Kidney (tissue), 14 donors: ENCODE measurements around the gene EIF1AD. TPM values are rescaled to one million over a fixed set of nuclear protein-coding genes. Genes with fewer than 3 reads are reported as not detected.

Source experiments
- DNase-seq, 5 donors: peaks; one replicate each; pipeline ENCODE4 v3.0.0-alpha.2; 2013 to 2020
- FAIRE-seq: peaks from 2 replicates; lab custom pipeline; 2012; peaks lifted over from hg19 to GRCh38; lab: Jason Lieb, UNC
- H3K27ac ChIP-seq, 2 donors: one replicate each; pipeline ENCODE4 v1.7.0; 2013; ENCODE audit warnings: low read depth in 2 of 2, low read length in 2 of 2, inconsistent platforms in 1 of 2
- H3K27me3 ChIP-seq: one replicate; pipeline ENCODE4 v1.7.1; 2013; ENCODE audit warnings: low read length, inconsistent platforms; ENCODE audit not compliant: control insufficient read depth, insufficient read depth
- H3K36me3 ChIP-seq, 3 donors: one replicate each; pipeline versions ENCODE4 v1.7.0 to v1.7.1; 2013; ENCODE audit warnings: low read length in 3 of 3, control low read depth in 1 of 3, inconsistent platforms in 1 of 3; ENCODE audit not compliant: insufficient read depth in 3 of 3, control insufficient read depth in 2 of 3
- H3K4me1 ChIP-seq, 3 donors: one replicate each; pipeline versions ENCODE4 v1.7.0 to v1.7.1; 2013; ENCODE audit warnings: low read length in 3 of 3, inconsistent platforms in 1 of 3, low read depth in 1 of 3; ENCODE audit not compliant: control insufficient read depth in 2 of 3, insufficient read depth in 2 of 3
- H3K4me3 ChIP-seq, 3 donors: one replicate each; pipeline versions ENCODE4 v1.7.0 to v1.8.1; 2013; ENCODE audit warnings: low read length in 3 of 3, control low read depth in 1 of 3, inconsistent platforms in 1 of 3
- H3K9ac ChIP-seq, 3 donors: one replicate each; pipeline versions ENCODE4 v1.7.0 to v1.7.1; 2013; ENCODE audit warnings: low read length in 3 of 3, control low read depth in 1 of 3, inconsistent platforms in 1 of 3
- H3K9me3 ChIP-seq, 3 donors: one replicate each; pipeline versions ENCODE4 v1.7.0 to v1.7.1; 2013; ENCODE audit warnings: low read length in 3 of 3, control low read depth in 1 of 3, inconsistent platforms in 1 of 3; ENCODE audit not compliant: control insufficient read depth in 2 of 3, insufficient read depth in 1 of 3
- CTCF ChIP-seq: IDR thresholded peaks from 3 replicates; pipeline ENCODE4 v1.5.1; 2012; ENCODE audit warnings: mild to moderate bottlenecking, moderate library complexity, borderline replicate concordance; ENCODE audit not compliant: insufficient read depth; ENCODE audit errors: extremely low read depth
- intact Hi-C: fragments of 100-400 bp; cut with DNase I; formaldehyde crosslinking; loops from one replicate; pipeline ENCODE4 v1.11.1; 2022
- polyA plus RNA-seq: library from polyadenylated mRNA; stranded (reverse); fragments of 350-450 nt; fragmentation: Illumina TruSeq; extraction: RNeasy Lipid Tissue Mini Kit (QIAGEN cat#74804); gene quantifications from one replicate; pipeline ENCODE4 v1.2.3, GENCODE V29; 2014; ENCODE audit warnings: low read depth, low replicate concordance; ENCODE audit not compliant: insufficient read depth
- total RNA-seq: library from RNA; stranded (reverse); fragmentation: NEBNext Ultra II Directional; extraction: Animal tissue kit (Norgen Biotek cat#: 25700); gene quantifications from one replicate; pipeline ENCODE4 v1.2.1, GENCODE V29; 2021
- donor health status: control.
- donor health status: control.
- donor health status: control.
- donor health status: control.
- donor health status: control.
- donor health status: DM: yes; HTN: yes; CAD: no.
- donor health status: Normal renal cell carcinoma (clear cell type).

Gene EIF1AD
- total and polyA plus RNA-seq, 2 donors from 2014 or later: 17.7 to 37.5 TPM

GRCh38 chr11:66006891-66007176 lies 4.9 kb upstream of the EIF1AD start:
- Histone ChIP-seq H3K36me3 (peaks cover 0 to 7% (median 3%) of the 10 kb centered on the region in 3 donors), H3K4me1 (peaks cover 0 to 6% (median 0%) of the 10 kb centered on the region in 3 donors), H3K27ac (no peak overlapping the region), H3K4me3 (no peak overlapping the region), H3K9ac (no peak overlapping the region), H3K9me3 (no peaks in the 10 kb centered on the region), H3K27me3 (peaks cover 6% of the 10 kb centered on the region)
- intact Hi-C loops: no loop called here
- no peak for TF ChIP-seq CTCF
- FAIRE-seq (no peak), DNase-seq (no peak)

DNA sequence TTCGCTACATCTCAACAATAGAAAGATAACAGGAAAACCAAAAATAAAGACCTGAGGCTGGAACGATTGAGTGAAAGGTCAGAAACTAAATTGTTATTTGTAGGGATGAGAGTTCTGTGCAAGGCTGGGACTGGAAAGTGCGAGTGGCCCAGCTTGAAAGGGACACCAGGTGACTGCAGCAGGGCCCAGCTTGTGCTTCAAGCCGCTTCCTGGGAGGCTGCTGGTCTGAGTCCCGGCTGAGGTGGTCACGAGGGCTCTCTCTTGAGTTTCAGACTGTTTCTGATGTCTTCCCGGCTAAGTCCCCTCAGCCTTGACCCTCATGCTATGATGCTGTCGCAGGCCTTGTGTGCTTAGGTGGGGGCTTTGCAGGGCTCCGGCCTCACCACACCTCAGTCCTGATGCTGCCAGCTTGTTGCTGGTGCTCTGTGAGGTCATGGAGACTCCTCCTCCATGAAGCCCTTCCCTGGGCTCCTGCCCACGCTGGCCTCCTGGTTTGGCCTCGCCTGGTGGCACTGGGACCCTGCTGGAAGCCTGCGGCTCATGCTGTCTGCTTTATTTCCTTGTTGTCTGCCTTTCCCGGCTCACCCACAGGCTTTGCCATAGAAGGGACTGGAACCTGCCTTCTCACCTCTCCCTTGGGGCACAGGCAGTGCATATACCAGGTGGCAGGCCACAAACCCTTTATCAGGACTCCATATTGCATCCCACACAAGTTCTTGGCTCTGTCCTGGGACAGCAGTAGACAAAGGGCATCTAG lies 4.4 kb upstream of the EIF1AD start:
- intact Hi-C loops: no loop called here
- TF ChIP-seq CTCF: no peak

DNA sequence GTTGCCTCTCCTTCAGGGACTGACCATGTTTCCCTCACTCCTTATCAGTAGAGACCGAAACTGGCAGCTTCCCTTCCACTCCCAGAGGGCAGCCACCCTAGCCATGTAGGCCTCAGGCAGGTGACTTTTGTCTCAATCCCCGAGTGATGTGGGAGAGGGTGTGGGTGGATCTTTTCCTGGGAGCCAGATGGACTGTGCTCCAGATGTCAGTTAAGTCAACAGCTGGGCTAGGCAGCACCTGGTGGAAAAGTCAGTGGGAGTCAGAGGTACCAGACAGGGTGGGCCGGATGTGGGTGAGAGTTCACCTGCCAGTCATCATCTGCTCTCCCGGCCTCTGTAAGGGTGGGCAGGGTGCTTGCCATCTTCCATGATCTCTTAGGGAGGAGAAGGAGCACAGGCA lies 2.2 kb upstream of the EIF1AD start:
- no peak overlapping the region for H3K9ac ChIP-seq
- no peak for TF ChIP-seq CTCF
- DNase-seq (peak in 1 of 5 donors; percentile 39), FAIRE-seq (no peak)
- H3K9me3 ChIP-seq: no peaks in the 10 kb centered on the region
- no peak overlapping the region for H3K27ac ChIP-seq
- no peaks in the 10 kb centered on the region for H3K27me3 ChIP-seq
- peaks cover 0 to 10% (median 0%) of the 10 kb centered on the region in 3 donors for H3K4me1 ChIP-seq
- H3K36me3 ChIP-seq: peaks cover 7 to 19% (median 13%) of the 10 kb centered on the region in 3 donors
- intact Hi-C loops: no loop called here
- no peak overlapping the region for H3K4me3 ChIP-seq

More for the DNA sequence above, 4.4 kb upstream of the EIF1AD start:
- no peak for FAIRE-seq
- peak in 1 of 5 donors; percentile 34 for DNase-seq
- no peaks in the 10 kb centered on the region for H3K9me3 ChIP-seq
- H3K27me3 ChIP-seq: peaks cover 3% of the 10 kb centered on the region
- no peak overlapping the region for H3K9ac ChIP-seq
- H3K27ac ChIP-seq: no peak overlapping the region
- H3K4me1 ChIP-seq: peaks cover 0 to 6% (median 0%) of the 10 kb centered on the region in 3 donors
- H3K36me3 ChIP-seq: peaks cover 0 to 7% (median 3%) of the 10 kb centered on the region in 3 donors
- no peak overlapping the region for H3K4me3 ChIP-seq
